PC-3 (cell line): ENCODE measurements around the gene CP.

ENCODE experiments used
- CTCF ChIP-seq: fragments of 300-600 bp; sonication (generic); conservative IDR thresholded peaks from 2 replicates; pipeline ENCODE4 v1.5.1; 2017; ENCODE audit warnings: antibody characterized with exemption, low read depth, mild to moderate bottlenecking, low read length
- EZH2 ChIP-seq: fragments of 300-600 bp; sonication (generic); IDR thresholded peaks from one replicate; pipeline ENCODE4 v1.6.1; 2017; ENCODE audit warnings: antibody characterized with exemption, mild to moderate bottlenecking, low read length; ENCODE audit not compliant: unreplicated experiment
- EZH2phosphoT487 ChIP-seq: fragments of 300-600 bp; sonication (generic); IDR thresholded peaks from 2 replicates; pipeline ENCODE4 v1.6.1; 2018; ENCODE audit warnings: mild to moderate bottlenecking, antibody characterized with exemption, low read length, borderline replicate concordance

- TF ChIP-seq CTCF (no peak), EZH2phosphoT487 (no peak), EZH2 (no peak)
Measured at GRCh38 chr3:149258714-149259113, 37.1 kb upstream of the CP start.
